Peyer's patch (tissue), 4 donors: ENCODE results near the gene DMD.

Source experiments
- CTCF ChIP-seq, 6 experiments: fragments of 450-650 bp in 4 of 6; fragments of 200-600 bp in 2 of 6; sonication (generic) in 1 of 6; IDR thresholded peaks; one replicate each; pipeline ENCODE4 v1.5.1; 2017 to 2019; ENCODE audit warnings: antibody characterized with exemption in 6 of 6, mild to moderate bottlenecking in 3 of 6, moderate library complexity in 1 of 6
- POLR2A ChIP-seq, 2 donors: fragments of 450-650 bp; IDR thresholded peaks; one replicate each; pipeline ENCODE4 v1.5.1; 2017; ENCODE audit warnings: antibody characterized with exemption in 2 of 2, mild to moderate bottlenecking in 2 of 2, moderate library complexity in 2 of 2

DNA sequence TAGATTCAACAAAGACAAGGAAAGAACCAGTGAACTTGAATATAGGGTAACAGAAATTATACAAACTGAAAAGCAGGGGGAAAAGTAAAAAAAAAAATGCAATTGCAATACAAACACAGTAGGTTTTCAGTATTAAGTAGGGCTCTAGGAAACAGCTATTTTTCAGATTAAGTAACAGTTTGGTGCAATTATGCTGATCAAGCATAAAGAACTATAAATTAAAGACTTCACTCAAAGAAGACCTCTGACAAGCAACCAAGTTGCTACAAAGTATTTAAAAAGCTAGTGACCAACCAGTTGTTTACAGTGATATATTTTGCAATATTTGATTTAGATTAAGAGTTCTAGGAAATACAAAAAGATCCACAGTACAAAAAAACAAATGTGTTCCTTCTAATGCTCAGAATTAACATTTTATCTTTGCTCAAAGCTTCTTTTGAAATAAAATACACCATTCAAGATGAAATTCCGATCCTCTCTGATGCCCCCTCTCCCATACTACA lies 1908.7 kb downstream of the DMD start:
- no peak for TF ChIP-seq CTCF (IDR thresholded peaks at IDR 0.05)
- TF ChIP-seq POLR2A (IDR thresholded peaks at IDR 0.05), result no peak
